ENCODE results near the gene FBXL19.

Gene FBXL19

DNA sequence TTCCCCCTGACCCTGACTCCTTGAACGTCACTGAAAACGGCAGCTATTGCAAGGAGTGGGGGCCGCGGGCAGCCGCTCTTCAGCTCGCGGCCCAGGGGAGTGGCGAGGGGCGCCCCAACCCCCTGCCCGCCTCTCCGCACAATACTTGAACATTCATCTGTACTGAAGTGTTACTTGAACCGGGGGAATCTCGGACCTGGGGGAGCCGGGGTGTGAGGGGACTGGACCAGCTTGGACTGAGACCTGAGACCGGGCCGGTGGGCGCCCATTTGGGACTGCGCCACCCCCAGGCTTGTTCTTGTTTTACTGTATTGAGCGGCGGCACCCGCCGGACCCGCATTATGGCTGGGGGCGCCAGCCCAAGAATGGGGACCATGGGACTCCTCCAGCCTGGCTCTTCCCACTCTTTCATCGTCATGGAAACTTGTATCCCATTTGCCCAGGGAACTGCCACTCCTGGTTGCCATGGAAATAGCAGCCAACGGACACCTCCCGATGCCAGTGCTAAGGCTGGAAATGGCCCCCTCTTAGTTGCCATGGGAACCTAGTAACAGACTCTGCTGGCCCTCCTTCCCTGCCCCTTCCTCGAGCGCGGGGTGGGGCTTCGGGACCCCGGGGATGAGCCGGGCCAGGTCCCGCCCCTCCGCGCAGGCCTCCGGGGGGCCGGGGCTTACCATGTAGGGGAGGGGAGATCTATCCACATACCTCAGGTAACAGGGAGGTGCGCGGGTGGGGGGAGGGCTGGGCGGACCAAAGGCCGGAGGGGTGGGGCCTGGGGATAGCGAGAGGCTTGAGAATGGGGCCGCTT, 24.7 kb downstream of the FBXL19 start:
- DNase-seq: peak; percentile 98

DNA sequence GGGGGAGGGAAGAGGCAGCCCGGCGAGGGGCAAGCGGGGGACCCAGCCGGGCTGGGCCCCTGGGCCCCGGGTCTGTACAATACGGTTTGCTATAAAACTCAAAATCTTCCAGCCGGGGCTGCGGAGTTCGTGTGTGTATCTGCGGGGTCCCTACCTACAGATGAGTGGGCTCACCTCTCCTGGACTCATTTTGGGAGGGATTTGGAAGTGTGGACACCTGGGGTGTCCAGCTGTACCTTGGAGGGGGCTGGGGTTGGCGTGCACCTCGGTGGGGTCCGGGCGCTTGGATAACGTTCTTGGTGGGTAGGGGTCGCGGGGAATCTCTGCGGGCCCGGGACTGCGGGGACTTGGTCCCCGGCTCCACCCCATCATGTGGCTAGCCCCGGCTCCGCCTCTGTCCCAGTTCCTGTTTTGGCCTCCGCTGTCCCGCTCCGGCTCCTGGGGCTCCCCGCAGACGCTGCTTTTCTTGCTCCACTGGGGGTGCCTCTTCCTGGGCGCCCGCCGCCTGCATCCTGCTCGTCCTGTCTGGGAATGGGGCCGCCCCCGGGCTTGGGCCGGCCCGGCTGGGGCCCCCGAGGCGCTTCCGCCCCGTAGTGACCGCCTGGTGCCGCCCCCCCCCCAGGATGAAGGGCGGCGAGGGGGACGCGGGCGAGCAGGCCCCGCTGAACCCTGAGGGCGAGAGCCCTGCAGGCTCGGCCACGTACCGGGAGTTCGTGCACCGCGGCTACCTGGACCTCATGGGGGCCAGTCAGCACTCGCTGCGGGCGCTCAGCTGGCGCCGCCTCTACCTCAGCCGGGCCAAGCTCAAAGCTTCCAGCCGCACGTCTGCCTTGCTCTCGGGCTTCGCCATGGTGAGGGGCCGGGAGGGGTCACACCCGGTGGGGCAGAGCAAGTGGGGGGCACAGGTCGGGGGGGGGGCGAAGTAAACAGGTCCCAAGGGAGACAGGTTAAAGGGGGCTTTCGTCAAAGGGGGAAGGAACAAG, 25.6 kb downstream of the FBXL19 start, which contains the start of gene ORAI3:
TSS of gene ORAI3 (plus strand) at position 402 of the 983 bp plus-strand sequence. CDS start at position 624, 222 bp downstream.
- peak; percentile 48 for DNase-seq

DNA sequence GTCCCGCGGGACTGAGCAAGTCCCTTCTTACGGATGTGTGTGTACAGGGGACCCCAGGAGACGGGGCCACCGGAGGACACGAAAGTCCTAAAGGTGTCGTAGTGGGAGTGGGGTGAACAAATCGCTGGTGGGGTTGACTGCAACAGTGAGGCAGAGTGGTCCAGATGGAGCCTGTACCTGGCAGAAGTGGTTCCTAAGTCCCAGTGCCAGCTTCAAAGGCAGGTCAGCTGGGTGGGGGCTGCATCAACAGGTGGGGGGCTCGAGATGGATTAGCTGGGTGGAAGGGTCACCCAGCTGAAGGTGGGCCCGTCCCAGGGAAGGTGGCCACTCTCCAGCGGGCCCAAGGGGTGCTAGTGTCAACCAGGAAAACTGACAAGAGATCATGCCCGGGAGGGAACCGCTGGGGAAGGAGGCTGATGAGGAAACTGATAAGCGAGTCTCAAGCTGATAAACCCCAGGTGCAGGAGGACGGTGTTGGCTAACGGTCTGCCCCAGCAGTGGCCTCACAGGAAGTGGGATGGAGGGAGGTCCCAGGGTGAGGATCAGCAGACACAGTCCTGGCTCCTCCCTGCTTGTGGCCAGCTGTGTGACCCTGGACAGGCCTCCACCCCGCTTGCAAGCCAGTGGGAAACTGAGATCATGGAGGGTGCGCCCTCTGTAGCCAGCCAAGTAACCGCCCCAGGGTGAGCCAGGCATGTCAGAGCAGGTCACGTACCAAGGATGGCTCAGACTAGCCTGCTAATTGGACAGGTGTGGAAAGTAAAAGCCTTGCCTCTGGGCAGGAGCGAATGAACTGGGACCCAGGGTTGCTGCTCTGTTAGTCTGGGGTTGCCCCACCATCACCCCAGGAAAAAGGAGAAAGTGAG, 26.5 kb downstream of the FBXL19 start:
- peak; percentile 21 for DNase-seq

DNA sequence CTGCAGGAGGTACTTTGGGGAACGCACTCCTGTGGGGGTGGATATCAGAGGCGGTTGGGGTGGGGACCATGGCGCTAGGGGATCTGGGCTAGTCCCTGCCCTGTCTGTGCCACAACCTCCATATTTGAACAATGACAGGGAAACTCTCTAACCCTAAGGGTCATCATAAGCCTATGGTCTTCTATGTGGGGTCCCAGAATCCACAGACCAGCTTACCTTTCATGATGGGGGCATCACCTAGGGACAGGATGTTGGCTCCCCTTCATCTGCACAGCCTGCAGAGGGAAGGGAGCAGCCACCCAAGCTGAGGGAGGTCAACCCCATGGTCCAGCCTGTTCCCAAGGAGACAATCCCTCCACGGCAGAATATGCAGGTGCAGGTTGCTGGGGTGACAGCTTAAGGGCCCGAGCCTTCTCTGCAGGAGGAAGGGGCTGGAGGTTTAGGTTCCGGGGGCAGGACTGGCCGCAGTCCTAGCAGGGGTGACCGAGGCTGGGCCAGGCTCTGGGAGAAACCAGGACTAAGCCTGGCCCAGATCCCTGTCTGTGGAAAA, 27.2 kb downstream of the FBXL19 start:
- DNase-seq: no peak

DNA sequence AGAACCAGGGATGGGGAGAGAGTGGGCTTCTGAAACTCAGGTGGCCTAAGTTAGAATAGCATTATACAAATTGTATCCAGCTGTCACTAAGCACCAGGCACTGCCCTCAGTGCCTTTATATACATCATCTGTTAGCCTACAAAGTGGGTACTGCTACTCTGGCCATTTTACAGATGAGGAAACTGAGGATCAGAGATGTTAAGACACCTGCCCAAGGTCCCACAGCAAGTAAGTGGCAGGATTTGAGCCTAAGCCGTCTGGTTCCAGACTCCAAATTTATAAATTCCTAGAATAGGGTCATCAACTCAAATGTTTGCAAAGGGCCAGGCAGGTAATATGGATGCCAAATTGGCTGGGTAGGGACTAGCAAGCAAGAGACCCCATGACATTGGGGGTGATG, 27.8 kb downstream of the FBXL19 start:
- DNase-seq: no peak

DNA sequence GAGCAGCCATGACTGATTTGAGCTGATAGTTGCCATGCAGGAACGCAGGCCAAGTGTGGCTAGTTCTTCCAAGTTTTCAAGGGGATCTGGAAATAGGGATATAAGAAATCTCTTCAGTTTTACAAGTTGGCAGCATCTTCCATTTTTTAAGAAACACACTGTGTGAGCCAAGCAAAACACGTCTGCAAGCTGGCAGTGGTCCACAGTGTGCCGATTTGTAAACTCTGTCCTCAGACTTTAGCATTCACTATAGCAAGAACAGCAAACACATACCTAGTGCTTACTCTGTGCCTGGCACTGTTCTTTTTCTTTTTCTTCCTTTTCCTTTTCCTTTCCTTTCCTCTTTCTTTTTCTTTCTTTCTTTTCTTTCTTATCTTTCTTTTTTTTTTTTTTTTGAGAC, 28.4 kb downstream of the FBXL19 start:
- no peak for DNase-seq

DNA sequence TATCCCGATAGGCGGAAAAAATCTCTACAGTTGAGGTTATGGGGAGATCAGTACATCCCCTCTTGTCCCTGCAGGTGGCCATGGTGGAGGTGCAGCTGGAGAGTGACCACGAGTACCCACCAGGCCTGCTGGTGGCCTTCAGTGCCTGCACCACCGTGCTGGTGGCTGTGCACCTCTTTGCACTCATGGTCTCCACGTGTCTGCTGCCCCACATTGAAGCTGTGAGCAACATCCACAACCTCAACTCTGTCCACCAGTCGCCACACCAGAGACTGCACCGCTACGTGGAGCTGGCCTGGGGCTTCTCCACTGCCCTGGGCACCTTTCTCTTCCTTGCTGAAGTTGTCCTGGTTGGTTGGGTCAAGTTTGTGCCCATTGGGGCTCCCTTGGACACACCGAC, 29.7 kb downstream of the FBXL19 start:
- DNase-seq: no peak

DNA sequence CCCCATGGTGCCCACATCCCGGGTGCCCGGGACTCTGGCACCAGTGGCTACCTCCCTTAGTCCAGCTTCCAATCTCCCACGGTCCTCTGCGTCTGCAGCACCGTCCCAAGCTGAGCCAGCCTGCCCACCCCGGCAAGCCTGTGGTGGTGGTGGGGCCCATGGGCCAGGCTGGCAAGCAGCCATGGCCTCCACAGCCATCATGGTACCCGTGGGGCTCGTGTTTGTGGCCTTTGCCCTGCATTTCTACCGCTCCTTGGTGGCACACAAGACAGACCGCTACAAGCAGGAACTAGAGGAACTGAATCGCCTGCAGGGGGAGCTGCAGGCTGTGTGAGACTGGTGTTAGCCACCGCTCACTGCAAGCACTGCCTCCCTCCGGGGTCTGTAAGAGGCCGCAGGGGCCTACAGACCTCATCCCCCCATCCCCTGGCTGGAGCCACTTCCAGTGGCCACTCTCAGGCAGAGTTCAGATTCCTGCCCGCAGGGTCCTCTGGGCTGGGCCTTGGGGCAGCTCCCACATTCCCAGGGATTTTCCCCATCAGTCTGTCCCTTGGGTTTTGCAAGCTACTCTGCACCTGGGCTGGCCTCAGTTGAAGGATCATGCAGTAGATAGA, 30.2 kb downstream of the FBXL19 start:
- DNase-seq: peak; percentile 71

DNA sequence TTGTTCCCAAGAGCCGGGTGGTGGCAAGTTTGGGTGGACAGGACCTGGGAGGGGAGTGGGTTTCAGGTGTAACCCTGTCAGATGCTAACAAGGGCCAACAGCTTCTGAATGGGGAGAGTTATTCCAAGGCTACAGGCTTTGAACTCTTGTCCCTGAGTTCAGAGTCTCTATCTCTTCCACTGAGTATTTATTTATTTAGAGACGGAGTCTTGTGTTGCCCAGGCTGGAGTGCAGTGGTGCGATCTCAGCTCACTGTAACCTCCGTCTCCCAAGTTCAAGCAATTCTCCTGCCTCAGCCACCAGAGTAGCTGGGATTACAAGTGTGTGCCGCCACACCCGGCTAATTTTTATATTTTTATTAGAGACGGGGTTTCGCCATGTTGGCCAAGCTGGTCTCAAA, 31.6 kb downstream of the FBXL19 start:
- DNase-seq: no peak

DNA sequence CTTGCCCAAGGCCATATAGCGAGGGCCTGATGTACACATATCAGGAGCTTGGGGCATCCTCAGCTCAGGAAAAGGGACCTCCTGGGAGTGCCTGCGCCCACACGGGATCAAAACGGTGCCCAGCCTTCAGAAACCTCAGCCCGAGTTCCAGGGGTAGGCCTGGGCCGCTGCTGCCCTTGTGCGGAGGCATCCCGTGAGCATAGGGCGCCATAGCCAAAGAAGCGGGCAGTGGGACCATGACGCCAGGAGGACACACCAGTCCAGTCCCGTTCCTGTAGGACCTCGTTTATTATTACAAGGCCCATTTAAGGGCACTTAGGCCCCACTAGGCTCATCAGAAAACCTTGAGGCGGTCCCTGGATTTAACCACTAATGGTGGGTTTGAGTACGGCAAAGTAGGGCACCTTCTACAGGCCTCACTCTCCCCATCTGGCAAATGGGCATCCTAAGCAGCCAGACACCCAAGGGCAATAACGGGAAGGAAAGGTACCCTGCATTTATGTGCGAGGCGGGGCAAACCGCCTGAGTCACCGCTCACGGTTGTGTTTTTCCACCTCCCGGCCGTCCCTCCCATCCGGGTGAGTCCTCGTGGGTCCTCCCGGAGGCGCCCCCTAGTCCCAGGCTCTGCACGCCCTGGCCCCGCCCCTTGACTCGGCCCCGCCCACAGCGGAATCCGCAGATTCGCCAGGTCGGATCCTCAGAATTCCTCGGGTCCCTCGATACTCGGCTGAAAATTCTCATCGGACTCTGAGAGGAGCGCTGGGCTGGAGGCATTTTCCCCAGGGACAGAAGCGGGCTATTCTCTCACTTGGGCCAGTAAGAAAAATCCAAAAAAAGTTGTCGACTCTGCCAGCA, 33.5 kb downstream of the FBXL19 start:
- peak; percentile 89 for DNase-seq

DNA sequence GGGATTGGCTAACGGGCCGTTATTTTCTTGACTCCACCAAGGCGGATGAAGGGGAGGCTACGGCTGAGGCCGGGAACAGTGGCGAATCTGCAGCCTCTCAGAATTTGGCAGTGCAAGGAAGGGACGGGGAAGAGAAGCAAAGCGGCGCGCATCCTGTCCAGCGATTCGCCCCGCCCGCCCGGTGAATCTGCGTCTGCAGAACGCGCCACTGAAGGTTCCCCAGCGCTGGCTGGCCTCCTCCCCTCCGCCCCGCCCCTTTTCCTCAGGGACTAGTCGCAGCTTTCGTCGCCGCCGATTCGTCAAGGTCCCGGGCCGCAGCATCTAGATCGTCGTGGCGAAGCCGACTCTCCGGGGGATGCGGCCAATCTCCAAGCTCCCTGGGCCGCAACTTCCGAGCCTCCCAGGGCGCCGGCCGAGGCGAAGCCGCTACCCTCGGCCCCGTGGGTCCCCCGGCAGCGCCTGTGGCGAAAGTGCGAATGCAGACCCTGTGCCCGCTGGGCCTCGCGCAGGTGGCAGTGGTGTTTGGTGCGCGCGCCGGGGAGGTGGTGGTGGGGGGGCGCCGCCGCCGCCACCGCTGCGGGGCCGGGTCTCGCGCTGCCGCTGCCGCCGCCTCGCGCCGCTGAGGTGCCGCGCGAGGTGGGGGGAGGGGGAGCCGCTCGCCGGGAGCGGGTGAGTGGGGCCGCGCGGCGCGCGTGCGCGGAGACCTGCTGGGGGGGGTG, 34.2 kb downstream of the FBXL19 start, which contains the start of gene SETD1A:
TSS of gene SETD1A (plus strand) at position 299 of the 719 bp plus-strand sequence. CDS start 978 bp downstream, outside the sequence.
- peak; percentile 97 for DNase-seq

DNA sequence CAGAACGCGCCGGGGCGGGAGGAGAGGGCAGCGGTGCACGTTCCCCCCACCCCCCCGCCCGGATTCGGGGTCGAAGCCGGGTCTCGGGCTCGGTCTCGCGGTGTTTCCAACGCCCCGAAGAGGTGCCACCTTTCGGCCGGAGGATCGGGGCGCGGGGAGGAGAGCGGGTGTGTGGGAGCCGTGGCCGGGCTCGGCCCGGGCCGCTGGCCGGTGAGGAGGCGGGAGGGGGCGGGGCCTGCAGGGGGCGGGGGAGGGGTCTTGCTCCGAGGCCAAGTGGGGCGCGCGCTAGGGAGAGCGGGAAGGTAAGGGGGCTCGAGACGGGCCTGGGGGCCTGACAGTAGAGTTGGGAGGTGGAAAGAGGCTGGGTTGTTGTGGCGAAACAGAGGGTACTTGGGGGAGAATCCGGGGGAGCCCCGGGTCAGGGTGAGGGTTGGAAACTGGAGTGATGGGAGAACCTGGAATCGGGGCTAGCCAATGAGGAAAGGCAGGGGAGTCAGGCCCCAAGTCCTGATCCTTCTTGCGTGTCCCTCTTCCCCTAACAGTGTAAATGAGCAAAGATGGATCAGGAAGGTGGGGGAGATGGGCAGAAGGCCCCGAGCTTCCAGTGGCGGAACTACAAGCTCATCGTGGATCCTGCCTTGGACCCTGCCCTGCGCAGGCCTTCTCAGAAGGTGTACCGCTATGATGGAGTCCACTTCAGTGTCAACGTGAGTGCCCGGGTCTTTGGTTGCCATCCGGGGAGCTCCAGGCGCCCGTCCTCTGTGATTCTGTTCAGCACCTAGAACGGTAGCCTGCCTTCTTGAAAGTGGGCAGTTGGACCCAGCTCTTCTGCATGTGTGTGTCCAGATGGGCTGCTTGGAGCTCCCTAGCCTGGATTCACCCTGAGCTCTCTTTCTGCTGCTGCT, 35.1 kb downstream of the FBXL19 start:
- peak; percentile 50 for DNase-seq

DNA sequence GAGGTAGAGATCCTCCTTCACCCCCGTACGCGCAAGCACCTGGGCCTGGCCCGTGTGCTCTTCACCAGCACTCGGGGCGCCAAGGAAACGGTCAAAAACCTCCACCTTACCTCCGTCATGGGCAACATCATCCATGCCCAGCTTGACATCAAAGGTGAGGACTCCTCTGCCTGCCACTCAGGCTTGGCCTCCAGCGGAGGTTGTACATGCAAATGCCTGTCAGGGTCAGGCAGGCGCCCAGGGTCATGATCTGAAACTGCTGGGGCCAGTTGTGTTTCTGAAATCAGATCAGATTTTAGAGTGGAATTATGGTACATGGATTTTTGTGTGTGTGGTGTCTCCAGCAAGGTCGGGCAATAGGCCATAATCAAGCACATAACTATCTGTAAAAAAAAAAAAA, 38.0 kb downstream of the FBXL19 start:
- no peak for DNase-seq

DNA sequence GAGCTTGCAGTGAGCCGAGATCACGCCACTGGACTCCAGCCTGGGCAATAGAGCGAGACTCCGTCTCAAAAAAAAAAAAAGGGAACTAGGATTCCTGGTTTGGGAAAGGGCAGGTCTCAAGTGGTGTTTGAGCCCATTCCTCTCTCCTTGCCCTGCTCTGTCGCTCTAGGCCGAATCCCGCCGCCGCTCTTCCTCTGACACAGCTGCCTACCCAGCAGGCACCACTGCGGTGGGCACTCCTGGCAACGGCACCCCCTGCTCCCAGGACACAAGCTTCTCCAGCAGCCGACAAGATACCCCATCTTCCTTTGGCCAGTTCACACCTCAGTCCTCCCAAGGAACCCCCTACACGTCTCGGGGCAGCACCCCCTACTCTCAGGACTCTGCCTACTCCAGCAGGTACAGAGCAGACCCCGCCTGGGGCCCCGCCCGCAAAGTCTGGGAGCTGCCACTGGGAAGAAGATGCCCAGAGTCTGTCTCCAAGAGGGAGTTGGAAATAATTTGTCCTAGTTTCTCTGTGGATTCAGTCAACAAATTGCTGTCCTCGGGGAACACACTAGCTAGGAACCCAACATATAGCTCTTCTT, 40.6 kb downstream of the FBXL19 start:
- DNase-seq: no peak

DNA sequence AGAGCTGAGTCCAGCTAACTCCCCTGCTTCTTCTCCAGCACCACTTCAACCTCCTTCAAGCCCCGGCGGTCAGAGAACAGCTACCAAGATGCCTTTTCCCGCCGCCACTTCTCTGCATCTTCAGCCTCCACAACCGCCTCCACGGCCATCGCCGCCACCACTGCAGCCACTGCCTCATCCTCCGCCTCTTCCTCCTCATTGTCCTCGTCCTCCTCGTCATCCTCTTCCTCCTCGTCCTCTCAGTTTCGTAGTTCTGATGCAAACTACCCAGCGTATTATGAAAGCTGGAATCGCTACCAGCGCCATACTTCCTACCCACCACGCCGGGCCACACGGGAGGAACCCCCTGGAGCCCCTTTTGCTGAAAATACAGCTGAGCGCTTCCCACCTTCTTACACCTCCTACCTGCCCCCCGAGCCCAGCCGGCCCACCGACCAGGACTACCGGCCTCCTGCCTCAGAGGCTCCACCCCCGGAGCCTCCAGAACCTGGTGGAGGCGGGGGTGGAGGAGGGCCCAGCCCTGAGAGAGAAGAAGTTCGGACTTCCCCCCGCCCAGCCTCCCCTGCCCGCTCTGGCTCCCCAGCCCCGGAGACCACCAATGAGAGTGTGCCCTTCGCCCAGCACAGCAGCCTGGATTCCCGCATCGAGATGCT, 41.3 kb downstream of the FBXL19 start:
- no peak for DNase-seq

DNA sequence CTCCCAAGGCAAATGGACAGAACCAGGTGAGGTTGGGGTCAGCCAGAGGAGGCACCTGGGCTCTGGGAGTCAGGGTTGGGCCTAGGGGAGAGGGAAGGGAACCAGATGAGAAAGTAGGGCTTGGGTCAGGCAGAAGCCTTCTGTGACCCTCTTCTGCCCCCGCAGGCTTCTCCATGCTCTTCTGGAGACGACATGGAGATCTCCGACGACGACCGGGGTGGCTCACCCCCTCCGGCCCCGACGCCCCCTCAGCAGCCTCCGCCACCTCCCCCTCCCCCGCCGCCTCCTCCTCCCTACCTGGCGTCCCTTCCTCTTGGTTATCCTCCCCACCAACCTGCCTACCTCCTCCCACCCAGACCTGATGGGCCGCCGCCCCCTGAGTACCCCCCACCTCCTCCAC, 42.1 kb downstream of the FBXL19 start:
- DNase-seq: no peak

DNA sequence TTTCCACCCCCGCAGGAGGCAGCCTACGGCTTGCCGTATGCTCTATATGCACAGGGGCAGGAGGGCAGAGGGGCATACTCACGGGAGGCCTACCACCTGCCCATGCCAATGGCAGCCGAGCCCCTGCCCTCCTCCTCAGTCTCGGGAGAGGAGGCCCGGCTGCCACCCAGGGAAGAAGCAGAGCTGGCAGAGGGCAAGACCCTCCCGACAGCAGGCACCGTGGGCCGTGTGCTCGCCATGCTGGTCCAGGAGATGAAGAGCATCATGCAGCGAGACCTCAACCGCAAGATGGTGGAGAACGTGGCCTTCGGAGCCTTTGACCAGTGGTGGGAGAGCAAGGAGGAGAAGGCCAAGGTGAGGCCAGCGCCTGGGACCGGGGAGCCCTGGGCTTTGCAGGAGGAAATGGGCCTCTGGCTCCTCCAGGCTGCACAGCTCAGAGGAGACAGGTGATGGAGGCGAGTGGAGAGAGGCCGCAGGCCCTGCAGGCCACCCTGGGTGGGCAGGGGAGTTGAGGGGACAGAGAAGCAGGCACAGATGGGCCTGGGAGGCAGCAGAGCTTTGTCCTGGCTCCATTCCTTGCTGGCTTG, 42.8 kb downstream of the FBXL19 start:
- no peak for DNase-seq

DNA sequence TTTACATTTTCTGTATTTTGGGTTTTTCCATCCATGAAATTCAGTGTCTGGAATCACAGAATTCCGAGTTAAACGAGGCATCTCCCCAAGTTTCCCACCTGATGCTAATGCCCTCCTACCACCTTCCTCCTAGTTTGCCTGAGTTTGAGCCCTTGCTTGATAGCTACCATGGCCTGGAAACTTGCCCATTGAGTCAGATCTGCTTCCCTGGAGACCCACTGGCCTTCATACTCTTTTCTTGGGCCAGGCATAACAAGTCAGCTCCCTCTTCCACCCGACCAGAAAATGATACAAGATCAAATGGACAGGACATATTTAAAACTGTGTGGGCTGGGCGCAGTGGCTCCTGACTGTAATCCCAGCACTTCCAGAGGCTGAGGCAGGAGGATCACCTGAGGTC, 44.4 kb downstream of the FBXL19 start:
- no peak for DNase-seq

Data from fibroblast of skin of right quadriceps (primary cell).